SIG-M5 treated with dmso at 0.1 percent for 504 hours (cell line): ENCODE results near the gene CNPY1.
"Not testable (repeated sequence)": the region's sequence is repeated elsewhere in the genome, so short reads cannot be mapped to it uniquely, and the experiment has no call there.

Experiments used
- DNase-seq: peaks from one replicate; lab custom pipeline; 2025; ENCODE audit not compliant: unreplicated experiment; lab: John Stamatoyannopoulos, UW

The CNPY1 gene

DNA sequence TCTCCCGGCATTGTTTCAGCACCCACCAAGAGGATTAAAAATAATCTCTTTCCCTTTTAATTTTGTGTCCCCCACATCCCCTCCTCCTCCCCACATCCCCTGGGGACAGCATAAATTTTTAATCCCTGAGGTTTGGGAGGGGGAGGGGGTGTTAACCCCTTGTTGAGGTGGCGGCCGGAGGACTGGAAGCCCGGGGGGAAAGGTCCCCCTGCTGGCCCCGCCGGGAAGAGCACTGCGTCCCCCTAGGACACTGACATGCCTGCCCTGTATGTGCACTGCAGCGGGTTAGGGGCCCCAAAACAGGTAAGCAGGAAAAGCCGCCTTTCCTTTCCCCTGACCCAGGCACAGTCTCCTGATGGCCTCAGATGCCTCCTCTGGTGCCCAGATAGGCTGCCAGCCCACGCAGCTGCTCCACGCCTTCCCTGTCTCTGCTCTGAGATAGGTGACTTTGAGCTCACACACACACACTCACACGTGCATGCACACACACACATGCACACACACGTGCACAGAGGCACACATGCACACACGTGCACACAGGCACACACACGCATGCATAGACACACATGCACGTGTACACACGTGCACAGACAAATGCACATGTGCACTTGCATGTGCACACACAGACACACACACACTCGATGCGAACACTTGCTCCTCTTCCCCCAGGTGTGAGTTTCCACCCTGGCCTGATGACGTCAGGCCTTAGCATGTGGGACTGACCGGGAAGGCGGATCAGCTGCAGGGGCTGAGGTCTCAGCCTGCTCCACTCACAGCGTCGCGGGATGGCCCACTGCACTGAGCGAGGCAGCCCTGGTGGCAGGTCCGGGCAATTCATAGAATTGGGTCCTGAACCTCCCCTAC, 12.3 kb downstream of the CNPY1 start:
- DNase-seq = no peak

DNA sequence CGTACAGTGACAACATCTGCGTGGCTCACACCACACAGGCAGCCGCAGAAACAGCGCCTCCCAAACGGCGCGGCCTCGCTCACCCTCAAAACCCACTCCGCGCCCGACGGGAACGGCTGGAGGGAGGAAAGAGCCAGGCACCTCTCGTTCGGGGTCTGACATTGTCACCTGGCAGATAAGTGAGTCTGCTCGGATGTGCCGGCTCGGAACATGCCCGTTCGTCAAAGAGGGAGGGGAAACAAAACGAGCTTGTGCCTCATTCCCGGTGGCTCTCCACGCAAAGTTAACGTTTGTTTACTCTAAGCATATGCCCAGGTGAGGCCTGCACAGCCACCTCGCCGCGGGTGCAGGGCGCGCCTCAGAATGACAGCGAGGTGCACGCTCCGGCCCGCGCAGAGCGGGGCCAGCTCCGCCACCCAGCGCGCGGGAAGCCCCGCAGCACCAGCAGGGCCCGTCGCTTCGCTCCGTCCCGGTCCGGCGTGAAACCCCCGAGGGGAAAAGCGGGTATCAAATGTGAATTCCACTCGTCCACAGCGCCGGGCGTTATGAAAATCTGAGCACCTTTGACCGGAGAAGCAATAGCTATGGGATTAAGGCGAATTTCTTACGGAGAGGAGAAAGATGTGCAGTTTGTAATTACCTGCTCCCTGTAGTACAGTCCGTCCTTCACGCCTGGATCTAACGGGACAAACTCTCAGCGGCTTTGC, 13.1 kb downstream of the CNPY1 start:
- DNase-seq = no peak

DNA sequence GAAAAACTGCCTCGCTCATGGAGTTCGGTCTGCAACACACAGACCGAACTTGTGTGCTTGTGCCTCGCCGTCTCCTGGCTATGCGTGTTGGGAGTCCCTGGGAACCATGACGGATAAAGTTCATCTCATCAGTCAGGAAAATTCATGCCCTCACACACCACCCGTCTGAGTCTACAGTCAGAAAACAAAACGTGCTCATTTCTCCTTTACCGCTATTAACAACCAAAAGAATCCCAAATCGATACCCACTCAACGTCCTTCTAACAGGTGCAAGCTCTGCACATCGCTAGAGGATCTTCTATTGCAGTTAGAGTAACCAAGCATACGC, 13.6 kb downstream of the CNPY1 start:
- DNase-seq = no peak

DNA sequence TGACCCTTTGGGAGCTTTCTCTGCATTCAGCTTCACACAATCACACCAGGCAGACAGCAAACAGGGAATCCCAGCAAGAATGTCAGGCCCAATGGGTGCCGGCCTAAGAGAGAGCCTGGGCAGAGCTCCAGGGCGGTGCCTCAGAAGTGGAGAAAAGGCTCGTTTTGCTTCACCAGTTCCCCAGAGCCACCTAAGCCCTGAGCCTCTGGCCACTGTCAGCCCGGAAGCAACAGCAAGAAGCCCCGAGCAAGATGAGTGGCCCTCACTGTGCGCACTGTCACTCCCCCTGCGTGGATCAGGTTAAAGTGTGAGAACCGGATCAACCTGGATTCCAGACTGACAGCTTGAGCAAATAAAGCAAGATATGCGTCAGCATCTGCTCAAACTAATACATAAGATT, 14.7 kb downstream of the CNPY1 start:
- DNase-seq = no peak

DNA sequence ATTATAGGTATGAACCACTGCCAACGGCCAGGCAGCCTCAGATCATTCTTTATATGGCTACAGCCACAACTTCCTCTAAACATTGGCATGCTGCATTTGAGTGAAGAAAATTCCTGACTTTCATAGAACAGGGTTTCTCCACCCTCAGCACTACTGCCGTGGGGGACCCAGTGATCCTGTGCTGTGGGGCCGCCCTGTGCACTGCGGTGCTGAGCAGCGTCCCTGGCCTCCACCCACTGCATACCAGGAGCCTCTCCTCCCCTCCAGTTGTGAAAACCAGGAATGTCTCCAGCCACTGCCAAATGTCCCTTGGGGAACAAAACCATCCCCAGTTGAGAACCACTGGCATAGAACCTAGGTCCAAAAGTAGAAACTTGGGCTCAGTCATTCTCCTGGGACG, 15.8 kb downstream of the CNPY1 start:
- no peak for DNase-seq

DNA sequence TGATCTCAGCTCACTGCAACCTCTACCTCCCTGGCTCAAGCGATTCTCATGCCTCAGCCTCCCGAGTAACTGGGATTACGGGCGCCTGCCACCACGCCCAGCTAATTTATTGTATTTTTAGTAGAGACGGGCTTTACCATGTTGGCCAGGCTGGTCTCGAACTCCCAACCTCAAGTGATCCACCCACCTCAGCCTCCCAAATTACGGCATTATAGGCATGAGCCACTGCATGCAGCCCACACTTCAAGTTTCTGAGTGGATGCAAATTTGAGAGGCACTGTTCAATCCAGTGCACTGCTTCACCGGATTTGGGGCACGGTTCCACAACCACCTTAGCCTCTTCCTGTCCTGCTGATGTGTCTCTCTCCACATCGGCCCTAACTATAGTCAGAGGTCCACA, 16.5 kb downstream of the CNPY1 start:
- no peak for DNase-seq

DNA sequence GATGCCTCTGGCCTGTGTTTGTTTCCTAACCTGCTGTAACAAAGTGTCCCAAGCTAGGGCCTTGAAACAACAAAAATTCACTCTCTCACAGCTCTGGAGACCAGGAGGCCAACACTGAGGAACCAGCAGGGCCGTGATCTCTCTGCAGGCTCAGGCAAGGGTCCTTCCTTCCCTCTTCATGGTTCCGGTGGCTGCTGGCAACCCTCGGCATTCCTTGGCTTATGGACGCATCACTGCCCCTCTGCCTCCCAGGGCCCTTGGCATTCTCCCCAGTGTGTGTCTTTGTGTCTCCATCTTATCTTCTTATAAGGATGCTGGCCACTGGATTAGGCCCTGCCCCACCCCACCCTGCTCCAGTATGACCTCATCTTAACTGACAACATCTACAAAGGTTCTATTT, 17.0 kb downstream of the CNPY1 start:
- no peak for DNase-seq

DNA sequence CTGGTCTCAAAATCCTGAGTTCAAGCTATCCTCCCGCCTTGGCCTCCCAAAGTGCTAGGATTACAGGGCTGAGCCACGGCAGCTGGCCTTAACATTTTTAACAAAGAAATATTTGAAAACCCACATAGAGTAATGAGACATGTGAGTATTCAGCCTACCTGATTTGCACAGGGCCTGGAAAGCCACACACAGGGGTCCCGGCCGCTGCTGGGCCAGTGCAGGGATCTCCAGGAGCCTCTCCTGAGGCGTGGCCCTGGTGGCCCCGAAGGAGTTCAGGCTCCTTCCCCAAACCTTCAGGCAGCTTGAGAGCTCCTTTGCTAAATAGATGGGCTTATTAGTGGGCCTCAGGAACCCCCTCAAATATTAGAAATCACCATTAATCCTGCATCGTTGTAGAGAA, 18.7 kb downstream of the CNPY1 start:
- no peak for DNase-seq

DNA sequence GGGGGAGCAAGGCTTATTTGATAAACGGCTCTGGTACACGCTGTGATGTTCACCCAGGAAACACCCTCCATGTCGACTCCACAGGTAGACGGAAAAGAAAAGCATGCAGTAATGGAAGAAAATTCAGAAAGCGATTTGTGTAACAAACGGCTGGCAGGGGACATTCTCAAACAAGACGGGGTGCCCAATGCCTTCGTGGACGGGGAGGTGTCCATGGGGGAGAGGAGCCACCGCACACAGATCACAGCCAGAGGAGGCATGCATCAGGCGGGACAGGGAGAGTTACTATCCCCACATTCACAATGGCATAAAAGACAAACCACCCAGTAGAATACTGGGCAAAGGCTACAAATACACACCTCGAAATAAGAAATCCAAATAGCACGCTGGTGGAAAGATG, 20.1 kb downstream of the CNPY1 start:
- DNase-seq = no peak

DNA sequence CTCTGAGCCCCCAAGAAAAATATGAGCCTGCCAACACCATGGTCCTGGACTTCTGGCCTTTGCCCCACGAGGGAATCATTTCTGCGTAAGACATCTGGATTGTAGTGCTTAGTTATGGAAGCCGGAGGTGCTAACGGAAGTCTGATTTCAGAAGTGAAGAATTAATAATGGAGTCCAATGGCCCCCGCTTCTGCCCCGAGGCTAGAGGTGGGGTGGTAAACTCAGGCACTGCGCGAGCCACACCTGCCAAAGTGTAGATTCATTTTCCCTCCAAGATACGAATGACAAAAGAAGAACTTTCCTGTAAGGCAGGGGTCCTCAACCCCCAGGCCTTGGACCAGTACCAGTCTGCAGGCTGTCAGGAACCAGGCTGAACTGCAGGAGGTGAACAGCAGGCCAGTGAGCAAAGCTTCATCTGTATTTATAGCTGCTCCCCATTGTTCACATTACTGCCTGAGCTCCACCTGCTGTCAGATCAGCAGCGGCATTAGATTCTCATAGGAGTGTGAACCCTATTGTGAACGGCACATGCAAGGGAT, 22.3 kb downstream of the CNPY1 start:
- no peak for DNase-seq

DNA sequence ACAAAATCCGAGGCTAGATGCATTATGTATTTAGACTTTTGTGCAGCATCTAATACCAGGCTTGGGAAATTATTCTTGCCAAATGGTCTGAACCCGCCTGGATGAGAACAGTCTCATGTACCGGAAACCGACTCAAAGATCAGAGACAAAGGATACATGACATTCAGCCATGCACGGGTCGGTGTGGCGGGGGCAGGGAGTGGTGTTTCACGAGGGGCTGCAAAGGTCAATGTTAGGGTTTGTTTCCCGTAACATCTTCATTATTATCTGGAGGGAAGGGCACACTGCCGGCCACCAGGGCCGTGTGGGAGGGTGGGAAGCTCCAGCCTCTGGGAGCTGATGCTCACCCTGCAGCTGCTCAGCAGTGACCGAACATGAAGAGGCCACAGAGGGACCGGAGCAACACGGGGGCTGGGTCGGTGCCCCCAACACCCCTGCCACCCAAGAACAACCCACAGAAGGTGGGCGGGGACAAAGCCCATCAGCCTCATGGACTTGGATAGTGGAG, 23.1 kb downstream of the CNPY1 start:
- no peak for DNase-seq

DNA sequence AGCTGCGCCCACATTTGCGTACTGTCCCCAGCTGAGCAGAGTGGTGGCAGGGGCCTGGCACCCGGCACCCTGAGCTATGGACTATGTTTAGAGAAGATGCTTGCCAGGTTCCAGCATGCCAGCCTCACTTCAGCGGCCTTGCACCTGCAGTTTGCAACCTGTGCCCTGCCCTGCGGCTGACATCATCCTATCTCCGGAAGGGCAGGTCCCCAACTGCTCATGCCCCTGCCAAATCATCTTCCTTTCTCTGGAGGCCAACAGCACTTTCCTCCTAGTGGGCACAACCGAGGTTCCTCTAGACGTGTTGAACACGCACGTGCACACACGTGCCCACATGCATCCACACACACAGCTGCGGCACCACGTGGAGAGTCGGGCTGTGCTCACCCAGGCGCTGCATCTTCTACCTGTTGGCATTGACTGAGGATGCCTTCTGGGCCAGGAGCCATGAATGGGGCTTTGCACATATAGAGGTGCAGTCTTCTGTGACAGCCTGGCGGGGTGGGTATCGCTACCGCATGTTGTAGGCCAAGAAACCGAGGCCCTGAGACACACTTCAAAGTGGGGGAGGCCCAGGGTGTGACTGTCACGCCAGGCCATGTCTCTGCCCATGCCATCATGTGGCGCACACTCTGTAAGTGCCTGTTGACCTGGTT, 24.5 kb downstream of the CNPY1 start:
- DNase-seq = no peak

DNA sequence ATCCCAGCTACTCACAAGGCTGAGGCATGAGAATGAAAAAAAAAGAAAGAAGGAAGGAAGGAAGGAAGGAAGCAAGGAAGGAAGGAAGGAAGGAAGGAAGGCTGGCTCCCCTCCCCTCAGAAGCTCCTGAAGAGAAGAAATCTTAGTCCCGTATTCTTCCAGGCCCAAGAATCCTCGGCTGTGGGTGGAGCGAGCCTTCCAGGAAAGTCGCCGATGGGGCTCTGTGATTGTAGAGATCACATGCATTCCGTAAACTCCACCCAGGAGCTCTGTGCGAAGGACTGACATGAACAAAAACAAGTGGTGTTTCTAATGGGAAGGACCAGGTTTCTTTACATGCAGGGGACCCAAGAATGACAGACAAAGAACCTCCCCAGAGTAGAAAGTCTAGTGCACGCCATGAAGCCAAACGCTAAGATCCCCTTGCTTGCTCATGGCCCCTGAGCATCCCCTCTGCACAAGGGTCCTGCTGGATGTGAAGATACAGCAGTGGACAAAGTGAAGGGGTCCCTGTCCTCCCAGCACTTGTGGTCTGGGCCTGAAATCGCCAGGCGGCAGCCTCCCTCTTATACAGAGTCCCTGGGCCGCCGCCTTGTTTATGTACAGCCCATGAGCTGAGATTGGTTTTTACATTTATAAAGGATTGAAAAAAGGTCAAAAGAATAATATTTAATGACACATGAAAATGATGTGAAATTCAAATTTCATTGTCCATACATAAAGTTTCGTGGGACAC, 25.2 kb downstream of the CNPY1 start:
- no peak for DNase-seq

DNA sequence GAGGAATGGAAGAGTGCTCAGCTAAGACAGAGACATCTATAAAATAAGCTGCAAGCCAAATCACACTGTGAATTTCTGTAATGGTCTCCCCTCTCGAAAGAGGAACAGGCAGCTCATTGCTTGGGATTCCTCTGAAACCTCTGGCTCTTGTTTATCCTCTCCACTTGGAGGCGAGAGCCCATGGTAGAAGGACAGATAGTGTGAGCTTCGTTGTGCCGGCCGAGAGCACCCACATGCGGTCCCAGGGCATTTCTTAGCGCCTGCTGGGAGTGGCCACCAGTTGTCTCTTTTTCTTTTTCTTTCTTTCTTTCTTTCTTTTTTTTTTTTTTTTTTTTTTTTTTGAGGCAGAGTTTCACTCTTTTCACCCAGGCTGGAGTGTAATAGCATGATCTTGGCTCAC, 26.2 kb downstream of the CNPY1 start:
- no peak for DNase-seq

DNA sequence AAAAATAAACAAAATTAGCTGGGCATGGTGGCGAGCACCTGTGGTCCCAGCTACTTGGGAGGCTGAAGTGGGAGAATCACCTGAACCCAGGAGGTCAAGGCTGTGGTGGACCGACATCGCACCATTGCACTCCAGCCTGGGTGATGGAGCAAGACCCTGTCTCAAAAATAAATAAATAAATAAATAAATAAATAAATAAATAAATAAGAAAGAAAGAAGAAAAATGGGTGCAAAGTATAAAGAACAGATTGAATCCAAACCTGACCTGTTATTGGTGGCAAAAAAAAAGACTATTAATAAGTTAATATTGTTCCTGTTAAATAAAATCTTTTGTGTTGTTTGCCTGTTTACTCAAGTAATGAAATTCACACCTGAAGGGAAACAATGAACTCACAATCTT, 27.0 kb downstream of the CNPY1 start:
- DNase-seq = not testable (repeated sequence)

DNA sequence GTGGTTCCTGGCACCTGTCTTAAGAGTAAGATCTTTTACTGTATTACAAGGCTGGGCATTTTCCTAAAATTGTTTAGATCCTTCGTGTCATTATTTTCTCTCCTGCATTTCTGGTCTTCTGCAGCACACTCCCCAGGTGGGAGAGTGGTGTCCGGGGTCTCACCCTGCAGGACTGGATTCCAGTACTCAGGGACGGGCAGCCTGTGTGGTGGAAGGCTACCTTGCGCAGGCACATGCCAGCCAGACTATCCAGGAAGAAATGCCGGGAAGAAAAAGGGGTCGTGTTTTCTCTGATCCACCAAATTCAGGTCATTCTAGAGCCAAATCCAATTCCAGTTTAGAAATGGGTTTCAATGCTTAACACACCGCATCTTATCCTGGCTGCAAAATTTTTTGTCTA, 27.7 kb downstream of the CNPY1 start:
- no peak for DNase-seq

DNA sequence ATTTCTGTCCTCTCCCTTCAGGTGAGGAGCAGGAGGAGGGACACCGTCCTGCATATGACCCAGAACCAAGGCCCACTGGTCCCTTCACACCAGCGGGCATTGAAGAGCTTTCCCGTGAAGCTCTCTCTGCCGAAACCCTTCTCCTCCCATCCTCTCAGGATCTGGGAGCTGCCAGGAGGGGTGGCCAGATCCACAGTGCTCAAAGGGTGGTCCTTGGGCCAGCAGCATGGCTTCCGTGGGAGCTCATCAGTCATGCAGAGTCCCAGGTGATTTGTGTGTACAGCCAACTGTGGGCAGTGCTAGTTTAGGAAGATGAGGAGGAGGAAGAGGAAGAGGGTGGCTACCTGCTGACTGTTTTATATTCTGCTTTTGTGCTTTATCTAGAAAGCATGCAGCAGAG, 28.4 kb downstream of the CNPY1 start:
- DNase-seq = no peak

DNA sequence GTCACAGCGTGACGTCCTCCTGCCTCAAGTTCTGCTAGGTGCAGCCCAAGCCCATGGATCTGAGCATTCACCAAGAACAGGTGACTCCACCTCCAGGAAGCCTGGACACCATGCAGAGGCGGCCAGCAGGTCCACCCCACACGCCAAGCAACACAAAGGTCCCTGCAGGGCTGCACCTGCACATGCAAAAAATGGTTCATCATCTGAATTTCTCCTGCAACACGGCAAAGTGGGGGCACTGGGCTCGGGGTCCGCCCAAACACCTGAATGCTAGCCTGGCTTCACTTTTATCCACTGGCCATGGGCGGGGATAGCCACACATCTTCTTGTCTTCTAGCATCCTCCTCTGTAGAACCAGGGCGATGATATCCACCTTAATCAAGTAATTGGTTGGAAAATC, 28.9 kb downstream of the CNPY1 start:
- DNase-seq = no peak

DNA sequence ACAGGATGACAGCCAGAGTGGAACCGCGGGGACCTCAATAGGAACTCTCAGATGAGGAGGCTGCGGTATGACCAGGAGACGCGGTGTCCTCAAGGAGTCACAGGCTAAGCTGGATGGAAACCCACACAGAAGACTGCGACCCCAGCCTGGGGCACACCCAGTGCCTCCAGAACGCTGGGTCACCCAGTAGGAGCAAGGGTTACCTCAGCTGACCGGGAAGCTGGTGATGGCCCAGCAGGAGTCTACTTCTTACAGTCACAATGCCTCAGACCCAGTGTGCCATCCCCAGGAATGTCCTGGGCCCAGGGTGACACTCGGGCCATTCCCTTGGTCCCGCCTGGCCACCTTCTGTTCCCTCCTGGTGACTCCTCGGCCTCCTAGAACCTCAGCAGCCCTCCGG, 29.9 kb downstream of the CNPY1 start:
- no peak for DNase-seq

DNA sequence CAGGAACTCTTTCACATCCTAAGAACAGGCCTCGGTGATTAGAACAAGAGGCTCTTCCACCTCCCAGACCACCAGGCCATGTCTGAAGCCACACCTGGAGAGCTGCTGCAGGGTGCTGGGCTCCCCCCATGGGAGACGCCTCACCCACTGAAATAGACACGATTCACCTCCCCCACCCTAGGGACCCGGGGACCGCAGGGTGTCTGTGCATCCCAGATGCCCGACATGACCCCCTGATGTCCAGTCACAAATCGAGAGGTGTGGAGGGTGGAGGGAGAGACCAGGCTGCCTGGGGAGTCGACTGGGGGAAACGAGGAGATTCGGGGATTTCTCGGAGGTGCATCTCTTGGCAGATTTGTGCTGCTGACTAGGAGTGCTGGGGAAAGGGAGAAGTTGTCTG, 31.0 kb downstream of the CNPY1 start:
- no peak for DNase-seq

DNA sequence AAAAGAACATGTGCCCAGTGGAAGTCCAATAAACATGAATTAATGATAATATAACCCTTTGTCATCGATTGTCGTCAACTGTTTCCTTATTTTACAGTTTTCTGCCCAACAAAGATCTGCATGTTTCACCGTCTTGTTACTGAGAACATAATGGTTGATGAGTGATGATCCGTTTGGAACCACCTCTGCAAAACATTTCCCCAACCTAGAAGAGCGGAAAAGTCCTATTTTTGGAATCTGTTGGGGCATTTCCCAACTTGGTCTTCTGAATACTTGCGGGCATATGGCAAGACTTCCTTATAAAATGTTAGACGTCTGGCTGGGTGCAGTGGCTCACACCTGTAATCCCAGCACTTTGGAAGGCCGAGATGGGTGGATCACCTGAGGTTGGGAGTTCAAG, 32.1 kb downstream of the CNPY1 start:
- no peak for DNase-seq
